ENCODE results near the gene GNAQ.
"Not testable (repeated sequence)": the region's sequence is repeated elsewhere in the genome, so short reads cannot be mapped to it uniquely, and the experiment has no call there.

GNAQ gene

GRCh38 chr9:77806741-77807140 is 224.9 kb downstream of the GNAQ start:
- no peak for DNase-seq

- DNase-seq, result no peak
Measured at GRCh38 chr9:77805810-77806209, 225.8 kb downstream of the GNAQ start.

DNA sequence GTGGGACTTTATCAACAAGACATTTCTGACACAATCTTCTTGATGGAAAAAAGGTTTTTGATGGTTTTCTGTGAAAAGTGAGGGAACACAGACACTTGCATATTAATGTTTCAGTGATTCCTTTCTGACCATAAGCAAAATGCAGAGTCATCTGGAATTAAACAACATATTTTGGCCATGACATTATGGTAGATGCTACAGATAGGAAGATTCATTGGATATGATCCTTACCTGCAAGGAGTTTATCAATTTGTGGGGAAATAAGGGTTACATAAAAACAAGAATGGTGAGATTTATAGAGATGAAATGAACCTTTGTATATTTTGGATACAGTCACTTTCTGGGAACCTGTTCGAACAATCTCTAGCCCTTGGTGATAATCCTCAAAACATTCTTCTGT is 228.2 kb downstream of the GNAQ start:
- no peak for DNase-seq

DNA sequence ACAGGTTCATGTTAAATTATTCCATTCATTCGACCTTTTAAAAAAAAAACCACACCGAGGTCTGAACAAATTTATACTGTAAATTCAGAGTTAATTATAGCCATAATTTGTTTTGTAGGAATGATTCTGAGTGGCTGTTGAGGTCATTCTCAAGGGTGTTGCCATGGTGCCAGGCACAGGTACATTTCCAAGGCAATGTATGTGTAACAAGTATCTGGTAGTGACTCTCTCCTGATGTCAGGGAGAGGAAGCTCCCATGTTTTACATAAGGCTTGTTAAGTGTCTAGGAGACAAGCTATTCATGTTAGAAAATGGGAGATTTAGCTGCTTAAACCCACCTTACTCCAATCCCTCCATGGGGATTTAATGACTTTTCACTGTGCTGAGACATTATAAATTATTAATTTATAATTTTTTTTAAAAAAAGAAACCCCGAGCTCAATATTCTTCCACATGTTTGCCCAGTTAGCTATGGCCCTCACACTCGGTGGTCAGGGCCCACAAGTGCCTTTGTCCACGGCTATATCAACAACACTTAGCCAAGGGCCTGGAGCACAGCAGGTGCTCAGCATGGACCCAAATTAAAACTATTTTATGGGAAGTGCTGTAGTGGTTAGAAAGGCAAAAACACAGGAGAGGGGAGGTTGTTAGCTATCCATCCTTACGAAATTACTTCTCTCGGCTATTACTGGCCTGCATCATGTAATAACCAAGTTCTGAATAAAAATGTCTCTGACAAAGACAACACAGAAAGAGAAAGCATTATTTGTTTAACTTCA is 228.9 kb downstream of the GNAQ start:
- peak; percentile 95 for DNase-seq

- no peak for DNase-seq
Measured at GRCh38 chr9:77802064-77802463, 229.5 kb downstream of the GNAQ start.

DNA sequence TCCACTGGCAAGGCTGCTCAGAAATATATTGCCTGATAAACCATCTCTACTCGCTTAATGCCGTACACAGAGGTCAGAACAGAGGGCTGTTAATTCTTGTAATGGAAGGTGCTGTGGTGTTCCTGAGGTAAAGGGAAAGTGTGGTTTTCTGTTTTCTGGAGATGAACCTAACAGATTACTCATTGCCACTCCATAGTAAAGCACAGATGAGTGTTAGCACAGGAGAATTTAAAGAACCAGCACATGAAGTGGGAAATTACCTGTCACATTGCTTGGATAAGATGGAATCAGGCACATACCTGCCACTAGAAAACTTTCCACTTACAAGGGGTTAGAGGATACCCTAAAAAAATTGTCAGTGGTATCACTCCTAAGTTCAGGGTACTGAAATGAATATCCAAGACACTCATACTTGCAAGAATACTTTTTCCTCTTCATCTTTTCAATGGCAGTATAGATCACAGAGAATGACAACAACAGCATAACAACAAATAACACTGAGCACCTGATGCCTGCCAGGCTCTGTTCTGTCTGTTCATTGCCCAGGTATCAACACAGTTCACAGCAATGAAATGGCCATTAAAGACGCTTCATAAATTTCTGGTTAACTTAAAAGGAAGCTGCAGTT is 230.6 kb downstream of the GNAQ start:
- DNase-seq, result no peak

- DNase-seq, result no peak
Measured at GRCh38 chr9:77798140-77798539, 233.5 kb downstream of the GNAQ start.

DNA sequence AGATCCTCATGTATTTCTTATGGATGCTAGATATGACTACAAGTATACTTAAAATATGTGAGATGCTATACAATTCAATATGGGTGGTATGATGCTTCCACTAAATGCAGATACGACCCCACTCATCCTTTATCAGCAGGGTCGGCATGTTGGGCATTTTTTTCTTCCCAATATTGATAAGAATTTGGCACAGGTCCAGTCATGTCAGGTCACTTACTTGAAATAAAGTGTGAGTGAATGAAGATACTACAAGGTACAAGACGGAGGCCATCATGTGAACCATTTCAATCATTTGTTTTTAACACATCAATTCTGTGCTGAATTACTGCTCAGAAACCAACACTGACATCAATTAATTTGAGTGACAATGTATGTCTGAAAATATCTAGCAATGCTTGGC is 236.6 kb downstream of the GNAQ start:
- no peak for DNase-seq

- DNase-seq, result peak; percentile 85
Measured at GRCh38 chr9:77793849-77794248, 237.8 kb downstream of the GNAQ start.

GRCh38 chr9:77789891-77790290 is 241.7 kb downstream of the GNAQ start:
- DNase-seq, result no peak

DNA sequence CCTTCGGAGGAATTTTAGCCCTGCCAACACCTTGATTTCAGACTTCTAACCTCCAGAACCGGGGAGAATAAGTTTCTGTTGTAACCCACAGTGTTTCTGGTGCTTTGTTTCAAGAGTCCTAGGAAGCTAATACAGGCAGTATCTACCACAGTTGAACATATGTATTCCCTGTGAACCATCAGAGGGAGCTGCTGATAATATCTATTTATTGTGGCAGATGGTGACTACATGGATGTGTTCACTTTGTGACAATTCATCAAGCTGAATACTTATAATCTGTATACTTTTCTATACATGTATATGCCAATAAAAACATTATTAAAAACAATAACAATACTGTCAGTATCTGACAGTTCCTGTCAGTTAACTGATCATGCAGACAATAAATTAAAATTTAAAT is 246.3 kb downstream of the GNAQ start:
- DNase-seq, result no peak

DNA sequence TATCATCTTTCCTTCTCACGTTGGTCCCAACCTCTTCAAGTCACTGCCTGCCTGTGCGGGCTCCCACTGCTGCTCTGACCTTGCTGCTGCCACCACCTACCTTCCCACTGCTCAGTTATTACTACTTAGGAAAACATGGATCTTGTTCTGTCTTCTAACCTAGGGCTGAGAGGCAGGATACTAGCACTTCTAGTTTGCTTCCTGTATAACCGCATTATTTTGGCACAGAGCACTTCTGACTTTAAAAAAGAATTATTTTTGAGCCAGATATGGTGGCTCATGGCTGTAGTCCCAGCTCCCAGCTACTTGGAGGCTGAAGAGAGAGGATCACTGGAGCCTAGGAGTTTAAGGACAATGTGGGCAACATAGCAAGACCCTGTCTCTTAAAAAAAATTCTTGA is 248.1 kb downstream of the GNAQ start:
- DNase-seq, result no peak

- no peak for DNase-seq
Measured at GRCh38 chr9:77779010-77779409, 252.6 kb downstream of the GNAQ start.

DNA sequence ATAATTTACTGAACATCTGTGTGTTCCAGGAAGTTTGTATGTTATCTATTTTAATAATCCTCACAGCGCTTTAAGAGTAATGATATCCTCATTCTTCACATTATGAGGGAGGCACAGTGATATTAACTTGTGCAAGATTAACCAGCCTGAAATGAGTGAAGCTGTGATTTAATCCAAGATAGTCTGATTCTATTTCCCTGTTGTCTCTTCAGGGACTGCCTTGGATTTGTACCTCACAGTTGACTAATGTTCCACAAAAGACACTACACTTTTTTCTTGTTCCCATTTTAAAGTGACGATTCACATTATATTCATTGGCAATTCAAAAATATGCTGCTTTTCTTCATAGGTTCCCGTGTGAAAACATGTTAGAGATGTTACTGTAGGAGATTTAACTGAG is 258.2 kb downstream of the GNAQ start:
- DNase-seq, result no peak

- DNase-seq, result no peak
Measured at GRCh38 chr9:77772646-77773045, 259.0 kb downstream of the GNAQ start.

DNA sequence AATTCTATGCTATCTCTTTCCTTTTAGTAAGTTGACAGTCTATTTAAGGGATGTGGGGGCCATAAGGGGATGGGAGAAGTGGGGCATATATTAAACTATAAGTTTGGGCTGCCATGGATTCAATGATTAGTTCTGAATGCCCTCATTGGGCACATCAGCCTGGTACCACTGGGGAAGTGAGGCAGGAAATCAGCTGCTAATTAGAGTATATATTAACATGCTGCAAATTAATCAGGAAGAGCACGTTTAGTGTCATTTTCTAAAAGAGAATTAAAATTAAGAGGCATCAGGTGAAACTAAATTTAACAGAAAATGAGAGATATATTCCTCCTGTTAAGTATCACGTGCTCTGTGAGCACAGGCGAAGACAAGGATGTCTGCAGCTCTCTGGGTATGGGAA is 260.4 kb downstream of the GNAQ start:
- DNase-seq, result no peak

DNA sequence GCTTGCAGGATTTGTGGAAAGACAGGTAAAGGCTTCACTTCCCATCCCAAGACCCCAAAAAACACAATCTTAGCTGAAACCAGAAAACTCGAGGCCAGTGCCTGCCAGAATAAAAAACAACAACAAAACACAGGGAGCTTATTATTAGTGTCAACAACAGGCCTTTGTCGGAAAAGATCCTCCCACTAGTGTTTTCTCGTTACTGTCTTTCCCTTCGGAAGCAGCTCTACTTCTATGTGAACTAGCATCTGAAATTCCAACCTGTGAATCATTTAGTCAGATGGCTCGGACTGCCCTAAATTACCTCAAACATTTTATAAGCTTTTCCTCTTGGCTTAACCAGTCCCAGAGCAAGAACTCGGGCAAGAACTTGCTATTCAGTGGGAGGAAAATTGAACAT is 261.3 kb downstream of the GNAQ start:
- no peak for DNase-seq

- DNase-seq, result no peak
Measured at GRCh38 chr9:77769246-77769645, 262.4 kb downstream of the GNAQ start.

GRCh38 chr9:77766587-77766986 is 265.0 kb downstream of the GNAQ start:
- DNase-seq, result no peak

DNA sequence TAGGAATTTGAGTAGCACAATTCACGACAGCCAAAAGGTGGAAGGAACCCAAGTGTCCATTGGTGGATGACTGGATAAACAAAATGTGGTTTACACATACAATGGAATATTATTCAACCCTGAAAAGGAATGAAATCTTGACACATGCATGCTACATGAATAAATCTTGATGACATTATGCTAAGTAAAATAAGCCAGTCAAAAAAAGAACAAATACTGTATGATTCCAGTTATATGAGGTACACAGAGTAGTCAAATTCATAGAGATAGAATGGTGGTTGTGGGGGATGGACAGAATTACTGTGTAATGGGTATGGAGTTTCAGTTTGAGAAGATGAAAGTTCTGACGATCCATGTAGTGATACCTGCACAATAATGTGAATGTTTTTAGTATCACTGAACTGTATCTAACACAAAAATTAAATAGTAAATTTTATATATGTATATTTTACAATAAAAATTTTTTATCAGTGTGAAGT is 265.8 kb downstream of the GNAQ start:
- DNase-seq, result no peak

- DNase-seq, result no peak
Measured at GRCh38 chr9:77764894-77765780, 266.5 kb downstream of the GNAQ start.

- DNase-seq, result peak; percentile 23
Measured at GRCh38 chr9:77763566-77763965, 268.0 kb downstream of the GNAQ start.

GRCh38 chr9:77760919-77761318 is 270.7 kb downstream of the GNAQ start:
- not testable (repeated sequence) for DNase-seq

- DNase-seq, result no peak
Measured at GRCh38 chr9:77759391-77759790, 272.2 kb downstream of the GNAQ start.

Measured in NCI-H748 treated with DMSO at 0.1 percent for 48 hours (cell line).